Caco-2 (cell line): ENCODE measurements around the gene MTRR. TPM values are rescaled to one million over a fixed set of nuclear protein-coding genes. Genes with fewer than 3 reads are reported as not detected.

Experiments
- BruUV-seq: library from RNA; stranded (reverse); fragments of 400-500 nt; replicated peaks from 2 replicates; lab custom pipeline; 2021; lab: Mats Ljungman, UMichigan
- CTCF ChIA-PET: fragments of 300-600 bp; sonication (Branson Sonifier 250); formaldehyde crosslinking; loops from one replicate; lab custom pipeline; 2022; ENCODE audit warnings: antibody characterized with exemption; lab: Charles Lee
- POLR2A ChIA-PET: fragments of 300-600 bp; sonication (Branson Sonifier 250); formaldehyde crosslinking; loops from one replicate; lab custom pipeline; 2022; ENCODE audit warnings: antibody characterized with exemption; lab: Charles Lee
- DNase-seq, 2 experiments: peaks; one replicate each; pipeline versions ENCODE4 v3.0.0 to v3.0.0-alpha.2; 2020 to 2022
- H3K27me3 ChIP-seq: replicated peaks from 2 replicates; pipeline ENCODE4 v1.6.0; 2011; ENCODE audit warnings: low read length; ENCODE audit not compliant: control insufficient read depth, insufficient read depth
- H3K36me3 ChIP-seq: 2 replicates; pipeline ENCODE4 v1.5.1; 2011; ENCODE audit warnings: low read length; ENCODE audit not compliant: control insufficient read depth, insufficient read depth
- H3K4me1 ChIP-seq: fragments of 250-450 bp; sonication (Bioruptor Pico); 2 replicates; pipeline ENCODE4 v1.5.1; 2020; ENCODE audit warnings: mild to moderate bottlenecking
- H3K4me3 ChIP-seq: 2 replicates; pipeline ENCODE4 v1.5.1; 2011; ENCODE audit warnings: low read depth, mild to moderate bottlenecking, control low read depth, low read length
- H3K9me3 ChIP-seq: fragments of 250-450 bp; sonication (Bioruptor Pico); 2 replicates; pipeline ENCODE4 v1.5.1; 2020; ENCODE audit warnings: mild to moderate bottlenecking, moderate library complexity
- H3K27ac Mint-ChIP-seq: one replicate; pipeline ENCODE4 v1.8.0; 2022; ENCODE audit warnings: mixed read lengths; ENCODE audit not compliant: unreplicated experiment
- H3K27me3 Mint-ChIP-seq: one replicate; pipeline ENCODE4 v1.8.0; 2022; ENCODE audit warnings: mixed read lengths; ENCODE audit not compliant: insufficient read depth, unreplicated experiment
- H3K36me3 Mint-ChIP-seq: one replicate; pipeline ENCODE4 v1.8.0; 2022; ENCODE audit warnings: mild to moderate bottlenecking, mixed read lengths; ENCODE audit not compliant: insufficient read depth, unreplicated experiment
- H3K4me1 Mint-ChIP-seq: one replicate; pipeline ENCODE4 v1.8.0; 2022; ENCODE audit warnings: low read depth, mixed read lengths; ENCODE audit not compliant: unreplicated experiment
- H3K4me3 Mint-ChIP-seq: one replicate; pipeline ENCODE4 v1.8.0; 2022; ENCODE audit warnings: mild to moderate bottlenecking, moderate library complexity, mixed read lengths; ENCODE audit not compliant: unreplicated experiment
- H3K9me3 Mint-ChIP-seq: one replicate; pipeline ENCODE4 v1.8.0; 2022; ENCODE audit warnings: mixed read lengths; ENCODE audit not compliant: unreplicated experiment
- CTCF ChIP-seq, 2 experiments: fragments of 200-600 bp in 1 of 2; IDR thresholded peaks; 1 replicate in 1 of 2; 2 replicates in 1 of 2; pipeline versions ENCODE4 v1.5.1 to v1.8.0; 2011 to 2022; ENCODE audit warnings: antibody characterized with exemption in 1 of 2, control low read depth in 1 of 2, inconsistent platforms in 1 of 2, low read depth in 1 of 2, low read length in 1 of 2, mild to moderate bottlenecking in 1 of 2, moderate library complexity in 1 of 2; ENCODE audit not compliant: insufficient read depth in 1 of 2, severe bottlenecking in 1 of 2, unreplicated experiment in 1 of 2
- intact Hi-C: fragments of 100-400 bp; cut with micrococcal nuclease; formaldehyde crosslinking; loops from one replicate; pipeline ENCODE4 v1.10.0; 2022; ENCODE audit not compliant: unreplicated experiment
- total RNA-seq: library from RNA; stranded (reverse); gene quantifications from 2 replicates; pipeline ENCODE4 v1.2.3, GENCODE V29; 2022

The MTRR gene
- total RNA-seq, 1 experiment from 2014 or later: 57.6 TPM

GRCh38 chr5:7917130-7918123 is 48.5 kb downstream of the MTRR start:
- H3K27me3 Mint-ChIP-seq: no peaks in the 10 kb centered on the region
- TF ChIP-seq CTCF (IDR thresholded peaks at IDR 0.05; ENCODE audit: insufficient read depth in 1 of 2, low read depth in 1 of 2, low read length in 1 of 2, severe bottlenecking in 1 of 2, unreplicated experiment in 1 of 2): no peak
- H3K4me3 ChIP-seq: no peak overlapping the region
- no peaks in the 10 kb centered on the region for H3K36me3 Mint-ChIP-seq
- H3K27me3 ChIP-seq: no peaks in the 10 kb centered on the region
- no peak overlapping the region for H3K4me3 Mint-ChIP-seq
- no peaks in the 10 kb centered on the region for H3K4me1 Mint-ChIP-seq
- no peak overlapping the region for H3K27ac Mint-ChIP-seq
- H3K36me3 ChIP-seq: no peaks in the 10 kb centered on the region
- intact Hi-C loops: no loop called here
- BruUV-seq: no TSS peak
- POLR2A ChIA-PET: no interaction called here
- no peaks in the 10 kb centered on the region for H3K9me3 Mint-ChIP-seq
- DNase-seq: no peak
- CTCF ChIA-PET: no interaction called here
- no peaks in the 10 kb centered on the region for H3K4me1 ChIP-seq
- H3K9me3 ChIP-seq: peaks cover under 1% of the 10 kb centered on the region

- CTCF ChIA-PET: no interaction called here
- intact Hi-C loops: loop anchor here (5.0 to 10.0 kb wide), 3 partner anchors 256 to 1281 kb away; no protein-coding TSS in a partner anchor
Measured at GRCh38 chr5:7925961-7926695, 57.2 kb downstream of the MTRR start.

More at GRCh38 chr5:7925961-7926695, 57.2 kb downstream of the MTRR start:
- DNase-seq: no peak
- no peak overlapping the region for H3K4me3 ChIP-seq
- POLR2A ChIA-PET: no interaction called here
- H3K27me3 ChIP-seq: no peaks in the 10 kb centered on the region
- Mint-ChIP-seq H3K27ac (no peak overlapping the region), H3K36me3 (no peaks in the 10 kb centered on the region), H3K9me3 (no peaks in the 10 kb centered on the region), H3K4me3 (no peak overlapping the region), H3K4me1 (no peaks in the 10 kb centered on the region), H3K27me3 (peaks cover 8% of the 10 kb centered on the region)
- H3K9me3 ChIP-seq: no peaks in the 10 kb centered on the region
- H3K4me1 ChIP-seq: no peaks in the 10 kb centered on the region
- H3K36me3 ChIP-seq: no peaks in the 10 kb centered on the region
- no TSS peak for BruUV-seq
- no peak for TF ChIP-seq CTCF (IDR thresholded peaks at IDR 0.05; ENCODE audit: insufficient read depth in 1 of 2, low read depth in 1 of 2, low read length in 1 of 2, severe bottlenecking in 1 of 2, unreplicated experiment in 1 of 2)
